Measurements from ENCODE around the gene KLK8.
"Not testable (repeated sequence)": the region's sequence is repeated elsewhere in the genome, so short reads cannot be mapped to it uniquely, and the experiment has no call there.

The KLK8 gene

GRCh38 chr19:51016798-51017683 is 15.6 kb upstream of the KLK8 start:
- DNase-seq, result peak in 3 of 4 experiments; percentile 8 to 19 (median 14)

GRCh38 chr19:51015691-51016267 is 14.4 kb upstream of the KLK8 start:
- no peak for DNase-seq

GRCh38 chr19:51014242-51014641 is 12.8 kb upstream of the KLK8 start:
- DNase-seq, result no peak

- DNase-seq, result no peak
Observed at GRCh38 chr19:51012661-51013190, 11.3 kb upstream of the KLK8 start.

GRCh38 chr19:51010066-51010795 is 8.8 kb upstream of the KLK8 start:
- no peak for DNase-seq

GRCh38 chr19:51009061-51009891 is 7.9 kb upstream of the KLK8 start:
- DNase-seq, result no peak

GRCh38 chr19:51007488-51007887 is 6.1 kb upstream of the KLK8 start:
- DNase-seq, result no peak

- no peak for DNase-seq
Observed at GRCh38 chr19:51006406-51006805, 5.0 kb upstream of the KLK8 start.

- DNase-seq, result no peak
Observed at GRCh38 chr19:51005248-51005647, 3.8 kb upstream of the KLK8 start.

- no peak for DNase-seq
Observed at GRCh38 chr19:51003316-51003715, 1.9 kb upstream of the KLK8 start.

- DNase-seq, result no peak
Observed at GRCh38 chr19:51002542-51003311, 1.3 kb upstream of the KLK8 start.

GRCh38 chr19:51002089-51002532 is 707 bp upstream of the KLK8 start:
- DNase-seq, result no peak

GRCh38 chr19:51000981-51001380 is 423 bp downstream of the KLK8 start:
- DNase-seq, result no peak

GRCh38 chr19:51000426-51000825 is 978 bp downstream of the KLK8 start:
- no peak for DNase-seq

GRCh38 chr19:50998686-50999085 is 2.7 kb downstream of the KLK8 start:
- DNase-seq, result no peak

- DNase-seq, result no peak
Observed at GRCh38 chr19:50998061-50998460, 3.3 kb downstream of the KLK8 start.

- no peak for DNase-seq
Observed at GRCh38 chr19:50994129-50994528, 7.3 kb downstream of the KLK8 start.

- no peak for DNase-seq
Observed at GRCh38 chr19:50992666-50993035, 8.8 kb downstream of the KLK8 start.

- DNase-seq, result not testable (repeated sequence)
Observed at GRCh38 chr19:50984416-50984815, 17.0 kb downstream of the KLK8 start.

GRCh38 chr19:50983625-50984292 is 17.6 kb downstream of the KLK8 start, which contains the start of gene KLK7:
KLK7 (minus strand) TSS chr19:50983917; CDS start chr19:50982399, 1,518 bp downstream.
- no peak for DNase-seq

- no peak for DNase-seq
Observed at GRCh38 chr19:50982186-50982585, 19.2 kb downstream of the KLK8 start.

Data from activated naive CD4-positive, alpha-beta T cell (primary cell).